Stimulated activated naive CD4-positive, alpha-beta T cell (primary cell): ENCODE results near the gene ZNF318.
"Not testable (repeated sequence)": the region's sequence is repeated elsewhere in the genome, so short reads cannot be mapped to it uniquely, and the experiment has no call there.

ENCODE experiments used
- DNase-seq, 6 experiments: peaks; one replicate each; lab custom pipeline; 2025; lab: John Stamatoyannopoulos, UW

Gene ZNF318

DNA sequence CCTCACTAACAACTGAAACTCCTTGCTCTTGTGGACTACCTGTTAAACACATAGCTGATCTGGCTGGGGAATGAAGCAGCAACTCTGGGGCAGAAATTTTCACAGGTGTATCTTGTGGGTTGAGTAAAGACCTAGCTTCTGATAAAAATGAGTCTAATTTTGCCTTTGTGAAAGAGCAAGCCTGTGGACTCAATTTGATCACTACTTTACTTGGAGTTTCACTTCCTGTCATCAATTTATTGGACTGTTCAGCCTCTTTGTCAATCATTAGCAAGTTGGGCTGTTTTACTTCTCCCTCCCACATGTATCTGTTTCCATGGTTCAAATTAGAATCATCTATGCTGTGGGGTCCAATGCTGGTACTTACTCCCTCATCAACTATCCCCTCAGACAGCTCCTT is 31.2 kb downstream of the ZNF318 start:
- DNase-seq = no peak

DNA sequence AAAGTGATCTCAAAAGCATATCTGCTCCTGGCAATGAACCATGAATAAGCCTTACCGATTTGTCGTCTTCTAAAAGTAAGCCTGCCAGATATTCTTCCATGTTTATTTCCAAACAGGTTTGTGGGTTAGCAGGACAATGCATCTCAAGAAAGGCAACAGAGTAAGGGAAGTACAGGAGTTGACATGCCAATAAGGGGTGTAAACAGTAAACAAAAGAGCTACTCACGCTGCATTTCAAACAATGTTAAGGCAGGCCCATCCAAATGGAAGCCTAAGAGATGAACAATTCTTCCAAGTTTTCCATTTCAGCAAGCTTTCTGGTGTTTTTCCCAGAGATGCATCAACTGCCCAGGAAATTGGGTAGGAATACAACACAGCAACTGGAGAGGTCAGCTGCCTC is 33.1 kb downstream of the ZNF318 start:
- DNase-seq = no peak

- no peak for DNase-seq
These were observed 34.0 kb downstream of the ZNF318 start for GRCh38 chr6:43335469-43335868.

DNA sequence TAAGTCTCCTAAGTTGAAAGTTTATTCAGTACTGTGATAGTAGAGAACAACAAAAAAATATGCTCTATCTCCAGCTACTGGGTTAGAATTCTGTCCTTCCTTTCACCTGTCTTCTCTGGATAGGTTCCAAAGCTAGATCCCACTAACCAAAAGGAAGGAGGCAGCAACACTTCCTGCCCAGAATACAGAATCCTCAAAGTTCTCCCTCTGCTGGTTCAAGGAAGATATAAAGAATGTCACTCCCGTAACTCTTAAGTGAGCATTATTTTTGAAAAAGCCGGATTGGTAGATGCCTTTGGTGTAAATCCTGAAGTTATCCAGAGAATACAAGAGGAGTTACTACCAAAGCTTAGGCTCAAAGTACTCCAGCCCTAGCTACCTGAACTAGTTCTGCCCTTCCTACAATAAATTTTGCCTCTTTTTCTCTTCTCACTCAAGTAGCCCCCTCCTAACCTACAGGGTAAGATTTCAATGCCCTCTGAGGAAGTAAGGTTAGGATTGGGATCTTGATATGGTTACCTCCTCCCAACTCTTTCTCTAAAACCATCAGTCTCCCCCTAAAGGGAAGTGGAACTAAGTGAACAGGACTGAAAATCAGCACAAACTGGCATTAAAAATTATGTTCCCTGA is 34.9 kb downstream of the ZNF318 start:
- peak in 1 of 6 experiments; percentile 3 for DNase-seq

DNA sequence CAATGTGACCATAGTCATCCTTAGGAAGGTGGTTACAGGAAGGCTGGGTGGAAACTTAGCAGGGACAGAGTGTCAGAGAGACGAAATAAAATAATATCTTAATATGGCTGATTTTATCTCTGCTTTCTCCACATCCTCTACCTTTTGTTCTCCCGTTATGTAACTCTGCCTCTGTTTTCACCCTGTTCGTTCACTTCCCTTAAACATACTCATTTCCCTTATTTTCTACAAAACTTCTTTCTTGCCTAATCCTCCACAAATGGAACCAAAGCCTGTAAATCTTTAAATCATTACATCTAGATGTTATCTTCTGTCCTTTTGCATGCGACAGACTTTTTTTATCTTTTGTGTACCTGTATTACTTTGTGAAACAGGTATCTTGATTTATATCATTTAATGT is 37.6 kb downstream of the ZNF318 start:
- peak in 1 of 6 experiments; percentile 13 for DNase-seq

DNA sequence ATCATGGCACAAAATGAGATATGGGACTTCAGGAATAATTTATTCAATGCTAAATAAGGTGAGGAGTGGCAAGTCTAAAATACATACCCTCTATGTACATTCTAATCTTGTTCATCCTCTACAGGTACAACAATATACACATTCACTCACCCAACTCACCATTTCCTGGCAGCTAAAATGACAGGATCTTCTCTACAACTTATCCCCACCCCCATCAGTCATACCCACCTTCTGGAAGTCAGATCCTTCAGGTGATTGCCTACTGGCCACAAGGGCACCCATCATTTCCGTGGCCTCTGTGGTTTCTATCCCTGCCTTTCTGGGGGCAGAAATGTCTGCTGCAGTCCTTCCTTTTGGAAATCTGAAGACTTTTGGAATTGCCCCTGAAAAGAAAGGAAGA is 38.0 kb downstream of the ZNF318 start:
- DNase-seq = peak in 1 of 6 experiments; percentile 15

DNA sequence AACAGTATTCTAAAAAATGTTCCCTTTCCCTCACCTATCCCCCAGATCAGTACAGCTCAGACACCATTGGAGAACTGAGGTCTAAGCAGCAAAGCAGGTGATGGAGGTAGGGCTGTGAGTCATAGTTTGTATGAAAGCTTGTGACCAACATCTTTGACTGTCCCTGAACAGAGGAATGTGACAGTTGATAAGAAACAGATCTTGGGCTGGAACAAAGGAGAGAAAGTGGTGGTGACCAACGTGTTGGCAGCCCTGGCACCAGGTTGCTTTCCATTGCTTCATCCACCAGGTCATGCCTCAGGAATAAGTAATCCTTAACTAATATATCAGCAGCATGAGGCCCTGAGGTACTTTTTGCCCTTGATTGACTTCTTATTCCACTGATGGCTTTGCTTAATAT is 40.9 kb downstream of the ZNF318 start:
- DNase-seq = no peak

GRCh38 chr6:43325876-43326275 is 43.6 kb downstream of the ZNF318 start:
- DNase-seq = no peak

DNA sequence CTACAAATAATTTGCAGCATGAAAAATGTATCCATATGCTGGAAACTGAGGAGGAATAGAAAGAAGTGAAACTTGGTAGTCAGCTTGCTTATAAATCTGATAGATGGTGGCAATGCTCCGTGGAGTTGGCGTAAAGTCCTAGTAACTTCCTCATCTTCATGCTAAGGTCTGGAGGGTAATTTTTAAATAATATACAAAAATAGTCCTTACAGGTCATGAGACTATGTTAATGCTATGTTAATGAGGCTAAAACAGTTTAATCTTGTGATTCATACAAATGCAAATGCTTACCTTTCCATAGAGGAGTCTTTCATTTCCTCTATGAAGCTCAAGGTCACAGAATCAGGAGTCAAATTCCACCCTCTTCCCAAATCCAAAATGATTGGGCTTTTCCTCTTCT is 51.4 kb downstream of the ZNF318 start:
- no peak for DNase-seq

- DNase-seq = no peak
These were observed 55.6 kb downstream of the ZNF318 start for GRCh38 chr6:43313813-43314212.

- DNase-seq = no peak
These were observed 57.8 kb downstream of the ZNF318 start for GRCh38 chr6:43311666-43312065.

GRCh38 chr6:43310624-43311023 is 58.8 kb downstream of the ZNF318 start:
- no peak for DNase-seq

GRCh38 chr6:43310134-43310533 is 59.3 kb downstream of the ZNF318 start:
- no peak for DNase-seq

DNA sequence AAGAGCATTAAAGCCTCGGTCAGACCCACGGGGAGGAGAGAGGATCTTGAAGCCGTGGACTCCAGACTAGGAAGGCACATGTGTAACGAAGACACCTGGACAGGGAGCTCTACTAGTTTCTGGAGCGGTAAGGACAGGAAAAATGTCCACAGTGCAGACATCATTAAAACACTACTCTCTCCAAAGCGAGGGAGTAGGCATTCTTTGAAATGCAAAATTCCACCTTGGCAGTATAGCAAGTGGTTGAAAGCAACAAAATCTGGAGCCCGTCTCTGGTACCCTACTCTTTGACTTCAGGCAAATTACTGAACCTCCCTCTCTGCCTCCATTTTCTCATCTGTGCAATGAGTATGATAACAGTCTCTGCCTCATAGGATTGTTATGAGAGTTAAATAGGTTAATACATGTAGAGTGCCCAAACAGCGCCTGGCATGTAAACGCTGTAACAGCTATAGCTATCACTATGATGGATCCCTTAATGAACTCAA is 60.4 kb downstream of the ZNF318 start:
- no peak for DNase-seq

DNA sequence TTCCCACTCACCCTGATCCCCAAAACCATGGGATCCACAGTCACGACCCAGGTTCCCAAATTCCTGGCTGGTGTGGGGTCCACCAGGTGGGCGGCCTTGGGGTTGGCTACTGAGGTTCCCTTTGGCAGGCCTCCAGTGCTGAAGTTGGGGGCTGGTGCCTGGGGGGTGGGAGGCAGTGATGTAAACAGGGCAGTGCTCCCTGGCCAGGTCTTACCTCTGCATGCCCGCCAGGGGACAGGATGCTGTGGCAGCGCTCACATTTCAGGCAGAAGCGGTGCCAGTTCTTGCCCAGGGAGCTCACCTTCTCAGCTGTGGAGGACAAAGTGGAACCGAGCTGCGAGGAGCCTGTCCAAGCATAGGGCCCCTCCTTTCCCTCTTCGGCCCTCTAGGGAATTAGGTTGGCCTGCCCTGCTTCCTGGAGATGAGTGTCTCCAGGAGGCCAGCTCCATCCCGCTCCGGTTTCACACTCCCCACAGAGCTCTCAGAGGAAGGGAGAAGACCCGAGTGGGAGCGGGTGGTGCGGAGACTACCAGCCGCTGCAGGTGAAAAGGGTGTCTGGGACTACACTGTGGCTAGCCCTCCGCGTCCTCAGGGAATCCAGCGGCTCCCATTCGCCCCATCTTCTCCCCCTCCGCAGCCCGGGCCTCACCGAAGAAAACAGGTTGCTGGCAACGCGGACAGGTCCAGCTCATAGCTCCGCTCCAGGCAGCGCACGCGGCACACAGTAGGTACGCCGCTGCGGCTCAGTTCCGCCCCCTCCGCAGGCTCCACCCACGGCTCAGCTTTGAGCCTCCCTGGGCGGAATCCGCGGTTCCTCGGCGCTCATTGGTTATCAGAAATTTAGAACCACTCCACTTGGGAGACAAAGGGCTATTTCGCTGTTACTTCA is 61.1 kb downstream of the ZNF318 start, which contains the start of gene CRIP3:
Gene CRIP3 (minus strand): TSS at position 726 of the 889 bp plus-strand sequence. CDS start 34 bp downstream, at position 692.
- peak; percentile 11 to 53 (median 38) for DNase-seq

- DNase-seq = no peak
These were observed 61.9 kb downstream of the ZNF318 start for GRCh38 chr6:43307451-43308100.

- no peak for DNase-seq
These were observed 63.4 kb downstream of the ZNF318 start for GRCh38 chr6:43306086-43306485.

- DNase-seq = no peak
These were observed 64.6 kb downstream of the ZNF318 start for GRCh38 chr6:43304882-43305281.

DNA sequence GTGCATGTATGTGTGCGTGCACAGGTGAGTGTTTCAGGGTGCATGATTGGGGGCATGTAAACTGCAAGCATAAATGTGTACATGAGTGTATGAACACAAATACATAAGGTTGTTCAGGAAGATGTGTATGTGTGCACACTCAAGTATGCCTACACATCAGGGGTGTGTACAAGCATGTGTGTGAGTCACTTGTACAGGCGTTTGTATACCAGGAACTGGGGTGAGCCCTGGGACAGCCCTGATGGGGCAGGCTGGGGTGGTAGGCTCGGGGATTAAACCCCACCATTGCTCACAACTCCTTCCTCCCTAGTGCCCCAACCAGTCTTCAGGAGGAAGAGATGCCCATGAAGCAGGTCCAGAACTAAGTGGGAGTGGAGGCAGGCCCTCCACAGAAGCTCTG is 65.1 kb downstream of the ZNF318 start:
- no peak for DNase-seq

DNA sequence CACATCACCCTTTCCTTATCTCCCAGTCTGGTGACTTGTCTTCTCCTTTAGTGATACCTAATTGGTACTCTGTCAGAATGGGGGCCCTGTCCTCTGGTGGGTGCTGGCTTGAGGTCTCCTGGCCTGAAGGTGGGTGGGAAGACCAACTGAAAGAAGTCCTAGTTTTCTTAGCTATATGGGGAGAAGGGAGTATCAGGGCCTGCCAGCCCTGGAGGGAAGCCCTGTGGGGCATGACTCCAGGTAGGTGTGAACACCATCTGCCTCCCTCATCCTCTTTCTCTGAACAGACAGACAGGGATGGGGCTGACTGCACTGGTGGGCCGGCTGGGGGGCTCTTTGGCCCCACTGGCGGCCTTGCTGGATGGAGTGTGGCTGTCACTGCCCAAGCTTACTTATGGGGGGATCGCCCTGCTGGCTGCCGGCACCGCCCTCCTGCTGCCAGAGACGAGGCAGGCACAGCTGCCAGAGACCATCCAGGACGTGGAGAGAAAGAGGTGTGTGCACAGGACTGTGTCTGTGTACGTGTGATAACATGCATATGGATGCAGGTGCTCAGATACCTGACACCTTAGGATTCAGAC is 65.6 kb downstream of the ZNF318 start:
- DNase-seq = no peak

DNA sequence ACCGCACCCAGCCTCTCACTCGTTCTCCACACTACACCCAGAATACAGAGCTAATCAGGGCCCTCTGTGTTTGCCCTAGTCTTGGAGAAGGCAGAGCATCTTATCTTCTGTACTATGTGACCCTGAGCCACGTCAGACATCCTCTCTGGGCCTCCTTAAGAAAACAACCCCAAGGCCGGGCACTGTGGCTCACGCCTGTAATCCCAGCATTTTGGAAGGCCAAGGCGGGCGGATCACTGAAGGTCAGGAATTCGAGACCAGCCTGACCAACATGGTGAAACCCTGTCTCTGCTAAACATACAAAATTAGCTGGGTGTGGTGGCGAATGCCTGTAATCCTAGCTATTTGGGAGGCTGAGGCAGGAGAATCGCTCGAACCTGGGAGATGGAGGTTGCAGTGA is 66.4 kb downstream of the ZNF318 start:
- DNase-seq = not testable (repeated sequence)

- DNase-seq = no peak
These were observed 67.3 kb downstream of the ZNF318 start for GRCh38 chr6:43302126-43302525.
